Fibroblast of lung (primary cell): Measurements from ENCODE around the gene PKP1. TPM values are rescaled to one million over a fixed set of nuclear protein-coding genes. Genes with fewer than 3 reads are reported as not detected.

Experiments
- DNase-seq, 2 donors: peaks; one replicate each; pipeline versions ENCODE4 v3.0.0 to v3.0.0-alpha.2; 2010; ENCODE audit warnings: low read depth in 2 of 2
- H2AFZ ChIP-seq: 2 replicates; pipeline ENCODE4 v1.5.1; 2012; ENCODE audit warnings: low read length, control low read depth, inconsistent platforms
- H3K27ac ChIP-seq: 2 replicates; pipeline ENCODE4 v1.5.1; 2011; ENCODE audit warnings: low read length, control low read depth; ENCODE audit not compliant: insufficient read depth
- H3K27me3 ChIP-seq: 2 replicates; pipeline ENCODE4 v1.5.1; 2011; ENCODE audit warnings: mild to moderate bottlenecking, low read length; ENCODE audit not compliant: control insufficient read depth, insufficient read depth
- H3K36me3 ChIP-seq: 2 replicates; pipeline ENCODE4 v1.5.1; 2011; ENCODE audit warnings: low read length; ENCODE audit not compliant: control insufficient read depth, insufficient read depth
- H3K4me1 ChIP-seq: 2 replicates; pipeline ENCODE4 v1.5.1; 2011; ENCODE audit warnings: low read length; ENCODE audit not compliant: control insufficient read depth, insufficient read depth; ENCODE audit errors: extremely low read depth
- H3K4me2 ChIP-seq: 2 replicates; pipeline ENCODE4 v1.5.1; 2011; ENCODE audit warnings: low read length, control low read depth; ENCODE audit not compliant: insufficient read depth; ENCODE audit errors: extremely low read depth
- H3K4me3 ChIP-seq, 4 experiments: fragments of 200-600 bp in 1 of 4; sonication (generic) in 1 of 4; replicated peaks in 1 of 4; 2 replicates each; pipeline ENCODE4 v1.5.1; 2011 to 2016; ENCODE audit warnings: low read length in 4 of 4, low read depth in 3 of 4, mild to moderate bottlenecking in 3 of 4, control low read depth in 2 of 4, inconsistent platforms in 1 of 4, mixed read lengths in 1 of 4; ENCODE audit not compliant: insufficient read depth in 1 of 4; ENCODE audit errors: control extremely low read depth in 1 of 4
- H3K79me2 ChIP-seq: 2 replicates; pipeline ENCODE4 v1.5.1; 2012; ENCODE audit warnings: mild to moderate bottlenecking, low read length, inconsistent platforms; ENCODE audit not compliant: control insufficient read depth, insufficient read depth
- H3K9ac ChIP-seq: 2 replicates; pipeline ENCODE4 v1.5.1; 2011; ENCODE audit warnings: mild to moderate bottlenecking, low read length, control low read depth; ENCODE audit not compliant: insufficient read depth
- H3K9me3 ChIP-seq: 2 replicates; pipeline ENCODE4 v1.5.1; 2012; ENCODE audit warnings: low read depth, low read length; ENCODE audit not compliant: control insufficient read depth, insufficient read depth
- H4K20me1 ChIP-seq: 2 replicates; pipeline ENCODE4 v1.5.1; 2011; ENCODE audit warnings: low read length; ENCODE audit not compliant: control insufficient read depth, insufficient read depth; ENCODE audit errors: extremely low read depth
- CTCF ChIP-seq, 2 donors: IDR thresholded peaks in 1 of 2; conservative IDR thresholded peaks in 1 of 2; 1 replicate in 1 of 2; 2 replicates in 1 of 2; pipeline ENCODE4 v1.5.1; 2011 to 2012; ENCODE audit warnings: low read length in 2 of 2, control low read depth in 1 of 2, inconsistent platforms in 1 of 2, low read depth in 1 of 2, mild to moderate bottlenecking in 1 of 2
- EZH2 ChIP-seq: IDR thresholded peaks from 2 replicates; pipeline ENCODE4 v1.5.1; 2012; ENCODE audit warnings: low read length, control low read depth, mild to moderate bottlenecking; ENCODE audit errors: missing control alignments
- polyA plus RNA-seq, 2 donors: library from polyadenylated mRNA; depleted of rRNA in 1 of 2; stranded (reverse) in 1 of 2; unstranded in 1 of 2; fragments of >200 nt; gene quantifications; 2 replicates each; pipeline ENCODE4 v1.2.1, GENCODE V29; 2011 to 2012; ENCODE audit warnings: missing spikeins in 1 of 2
- total RNA-seq: library from RNA; depleted of rRNA; stranded (reverse); fragments of >200 nt; gene quantifications from 2 replicates; pipeline ENCODE4 v1.2.1, GENCODE V29; 2014

The PKP1 gene
- total and polyA plus RNA-seq, 2 donors (not counting 1 experiment from before 2014, with no cell fraction given) = under 0.01 to 0.08 TPM

GRCh38 chr1:201362906-201363305 lies 79.6 kb downstream of the PKP1 start:
- no peak for TF ChIP-seq EZH2
- TF ChIP-seq CTCF (conservative IDR thresholded peaks at IDR 0.05 in 1 of 2, IDR thresholded peaks at IDR 0.05 in 1 of 2; ENCODE audit: low read depth in 1 of 2, low read length in 2 of 2) = no peak
- H4K20me1 ChIP-seq = no peaks in the 10 kb centered on the region
- no peaks in the 10 kb centered on the region for H3K4me1 ChIP-seq
- H3K4me2 ChIP-seq = no peak overlapping the region
- no peak overlapping the region for H3K27ac ChIP-seq
- no peak overlapping the region for H2AFZ ChIP-seq
- H3K9ac ChIP-seq = no peak overlapping the region
- H3K27me3 ChIP-seq = peaks cover 15% of the 10 kb centered on the region
- no peaks in the 10 kb centered on the region for H3K9me3 ChIP-seq
- DNase-seq = no peak
- H3K4me3 ChIP-seq = no peak overlapping the region
- H3K36me3 ChIP-seq = no peaks in the 10 kb centered on the region
- no peaks in the 10 kb centered on the region for H3K79me2 ChIP-seq

GRCh38 chr1:201363467-201363866 lies 80.2 kb downstream of the PKP1 start:
- H3K36me3 ChIP-seq = no peaks in the 10 kb centered on the region
- H2AFZ ChIP-seq = no peak overlapping the region
- no peaks in the 10 kb centered on the region for H3K79me2 ChIP-seq
- peaks cover 15% of the 10 kb centered on the region for H3K27me3 ChIP-seq
- no peaks in the 10 kb centered on the region for H4K20me1 ChIP-seq
- no peak overlapping the region for H3K4me2 ChIP-seq
- no peaks in the 10 kb centered on the region for H3K9me3 ChIP-seq
- H3K4me3 ChIP-seq = no peak overlapping the region
- no peaks in the 10 kb centered on the region for H3K4me1 ChIP-seq
- no peak overlapping the region for H3K9ac ChIP-seq
- no peak overlapping the region for H3K27ac ChIP-seq
- TF ChIP-seq CTCF (conservative IDR thresholded peaks at IDR 0.05 in 1 of 2, IDR thresholded peaks at IDR 0.05 in 1 of 2; ENCODE audit: low read depth in 1 of 2, low read length in 2 of 2) (no peak), EZH2 (no peak)
- no peak for DNase-seq

GRCh38 chr1:201364808-201365105 lies 81.5 kb downstream of the PKP1 start:
- no peaks in the 10 kb centered on the region for H3K4me1 ChIP-seq
- H2AFZ ChIP-seq = no peak overlapping the region
- no peaks in the 10 kb centered on the region for H3K79me2 ChIP-seq
- H3K4me3 ChIP-seq = no peak overlapping the region
- TF ChIP-seq EZH2 (no peak), CTCF (conservative IDR thresholded peaks at IDR 0.05 in 1 of 2, IDR thresholded peaks at IDR 0.05 in 1 of 2; ENCODE audit: low read depth in 1 of 2, low read length in 2 of 2) (no peak)
- DNase-seq = no peak
- no peak overlapping the region for H3K9ac ChIP-seq
- no peak overlapping the region for H3K27ac ChIP-seq
- H3K36me3 ChIP-seq = no peaks in the 10 kb centered on the region
- H4K20me1 ChIP-seq = no peaks in the 10 kb centered on the region
- peaks cover 8% of the 10 kb centered on the region for H3K27me3 ChIP-seq
- H3K9me3 ChIP-seq = no peaks in the 10 kb centered on the region
- no peak overlapping the region for H3K4me2 ChIP-seq
